ENCODE measurements around the gene CECR2. TPM values are rescaled to one million over a fixed set of nuclear protein-coding genes. Genes with fewer than 3 reads are reported as not detected.

The CECR2 gene
- total RNA-seq, 1 donor from 2014 or later, result not detected

GRCh38 chr22:17396516-17396915, 27.3 kb downstream of the CECR2 start:
- Histone ChIP-seq H3K4me3 (ENCODE audit: low read depth, low read length) (no peak overlapping the region), H3K27me3 (ENCODE audit: control insufficient read depth, insufficient read depth, low read length) (no peaks in the 10 kb centered on the region), H3K36me3 (ENCODE audit: control insufficient read depth, insufficient read depth, low read length) (no peaks in the 10 kb centered on the region)
- no peak for TF ChIP-seq CTCF (IDR thresholded peaks at IDR 0.05; ENCODE audit: insufficient read depth, low read length, severe bottlenecking)
- peak; percentile 2 for DNase-seq (ENCODE audit: low read depth)
- FAIRE-seq, result no peak

DNA sequence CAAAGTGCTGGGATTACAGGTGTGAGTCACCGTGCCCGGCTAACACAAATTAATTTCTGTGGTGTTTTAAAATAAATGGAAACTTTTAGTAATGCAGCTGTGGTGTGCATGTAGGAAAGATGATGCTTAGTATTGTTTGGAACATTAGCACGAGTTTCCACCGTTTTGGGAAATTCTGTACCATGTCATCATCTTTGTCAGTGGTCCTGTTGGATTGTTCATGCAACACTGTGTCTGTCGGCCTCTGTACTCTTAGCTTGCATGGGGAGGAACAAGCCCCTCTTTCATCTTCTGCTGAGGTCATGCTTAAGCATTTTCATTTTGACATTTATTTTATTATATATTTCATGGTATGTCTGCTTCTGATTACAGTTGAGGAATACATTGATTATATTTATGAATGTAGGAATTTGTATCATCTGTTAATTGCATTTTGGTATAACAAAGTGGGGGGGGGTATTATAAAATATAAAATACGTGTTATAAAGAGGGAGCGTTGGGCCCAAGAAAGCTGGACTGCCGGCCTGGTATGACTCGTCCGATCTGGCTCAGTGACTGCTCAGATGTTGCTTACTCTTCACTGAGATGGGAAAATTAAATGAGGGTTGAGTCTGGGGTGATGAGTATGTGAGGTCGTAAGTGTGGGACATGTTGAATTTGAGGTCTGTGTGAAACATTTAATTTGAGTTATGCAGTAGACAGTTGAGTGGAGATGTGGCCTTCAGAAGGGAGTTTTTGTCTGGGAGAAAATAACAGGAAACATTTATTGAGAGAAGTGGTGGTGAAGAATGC, 28.7 kb downstream of the CECR2 start:
- no peak for FAIRE-seq
- no peaks in the 10 kb centered on the region for H3K27me3 ChIP-seq (ENCODE audit: control insufficient read depth, insufficient read depth, low read length)
- H3K4me3 ChIP-seq (ENCODE audit: low read depth, low read length), result no peak overlapping the region
- DNase-seq (ENCODE audit: low read depth), result no peak
- no peak for TF ChIP-seq CTCF (IDR thresholded peaks at IDR 0.05; ENCODE audit: insufficient read depth, low read length, severe bottlenecking)
- H3K36me3 ChIP-seq (ENCODE audit: control insufficient read depth, insufficient read depth, low read length), result no peaks in the 10 kb centered on the region

- Histone ChIP-seq H3K4me3 (ENCODE audit: low read depth, low read length) (no peak overlapping the region), H3K36me3 (ENCODE audit: control insufficient read depth, insufficient read depth, low read length) (no peaks in the 10 kb centered on the region), H3K27me3 (ENCODE audit: control insufficient read depth, insufficient read depth, low read length) (no peaks in the 10 kb centered on the region)
- FAIRE-seq, result no peak
- no peak for TF ChIP-seq CTCF (IDR thresholded peaks at IDR 0.05; ENCODE audit: insufficient read depth, low read length, severe bottlenecking)
- peak; percentile 4 for DNase-seq (ENCODE audit: low read depth)
Observed at GRCh38 chr22:17400305-17400704, 31.0 kb downstream of the CECR2 start.

- H3K27me3 ChIP-seq (ENCODE audit: control insufficient read depth, insufficient read depth, low read length), result no peaks in the 10 kb centered on the region
- H3K4me3 ChIP-seq (ENCODE audit: low read depth, low read length), result no peak overlapping the region
- DNase-seq (ENCODE audit: low read depth) (no peak), FAIRE-seq (no peak)
- no peaks in the 10 kb centered on the region for H3K36me3 ChIP-seq (ENCODE audit: control insufficient read depth, insufficient read depth, low read length)
- TF ChIP-seq CTCF (IDR thresholded peaks at IDR 0.05; ENCODE audit: insufficient read depth, low read length, severe bottlenecking), result no peak
Observed at GRCh38 chr22:17401728-17402127, 32.5 kb downstream of the CECR2 start.

DNA sequence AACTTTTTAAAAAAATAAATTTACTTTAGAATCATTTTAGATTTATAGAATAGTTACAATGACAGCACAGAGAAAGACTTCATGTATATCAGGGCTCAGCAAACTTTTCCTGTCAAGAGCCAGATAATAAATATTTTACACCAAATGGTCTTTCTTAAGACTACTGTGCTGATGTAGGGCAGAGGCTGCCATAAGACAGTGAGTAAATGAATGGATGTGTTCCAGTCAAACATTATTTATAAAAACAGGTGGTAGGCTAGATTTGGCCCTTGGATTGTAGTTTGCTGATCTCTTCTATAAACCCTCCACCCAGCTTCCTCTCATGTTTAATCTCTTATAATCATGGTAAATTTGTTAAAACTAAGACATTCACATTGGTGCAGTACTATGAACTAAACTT, 33.0 kb downstream of the CECR2 start:
- Histone ChIP-seq H3K36me3 (ENCODE audit: control insufficient read depth, insufficient read depth, low read length) (no peaks in the 10 kb centered on the region), H3K4me3 (ENCODE audit: low read depth, low read length) (no peak overlapping the region), H3K27me3 (ENCODE audit: control insufficient read depth, insufficient read depth, low read length) (no peaks in the 10 kb centered on the region)
- TF ChIP-seq CTCF (IDR thresholded peaks at IDR 0.05; ENCODE audit: insufficient read depth, low read length, severe bottlenecking), result no peak
- DNase-seq (ENCODE audit: low read depth), result no peak
- no peak for FAIRE-seq

DNA sequence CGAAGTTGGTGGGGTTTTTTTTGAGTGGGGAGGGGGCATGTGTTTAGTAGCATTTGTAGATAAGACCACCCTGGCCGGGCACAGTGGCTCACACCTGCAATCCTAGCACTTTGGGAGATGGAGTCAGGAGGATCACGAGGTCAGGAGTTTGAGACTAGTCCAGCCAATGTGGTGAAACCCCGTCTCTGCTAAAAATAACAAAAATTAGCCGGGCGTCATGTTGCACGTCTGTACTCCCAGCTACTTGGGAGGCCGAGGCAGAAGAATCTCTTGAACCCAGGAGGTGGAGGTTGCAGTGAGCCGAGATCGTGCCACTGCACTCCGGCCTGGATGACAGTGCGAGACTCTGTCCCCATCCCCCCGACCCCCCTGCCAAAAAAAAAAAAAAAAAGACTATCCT, 34.6 kb downstream of the CECR2 start:
- Histone ChIP-seq H3K36me3 (ENCODE audit: control insufficient read depth, insufficient read depth, low read length) (no peaks in the 10 kb centered on the region), H3K27me3 (ENCODE audit: control insufficient read depth, insufficient read depth, low read length) (no peaks in the 10 kb centered on the region), H3K4me3 (ENCODE audit: low read depth, low read length) (no peak overlapping the region)
- no peak for FAIRE-seq
- DNase-seq (ENCODE audit: low read depth), result no peak
- no peak for TF ChIP-seq CTCF (IDR thresholded peaks at IDR 0.05; ENCODE audit: insufficient read depth, low read length, severe bottlenecking)
